Measurements from ENCODE around the gene SPOCK3.

SPOCK3 gene

GRCh38 chr4:167119392-167119791, 114.9 kb downstream of the SPOCK3 start:
- Mint-ChIP-seq H3K27me3 (ENCODE audit: low read depth) (no peaks in the 10 kb centered on the region), H3K36me3 (ENCODE audit: low read depth) (no peaks in the 10 kb centered on the region), H3K4me3 (no peak overlapping the region), H3K4me1 (ENCODE audit: low read depth) (no peaks in the 10 kb centered on the region), H3K9me3 (no peaks in the 10 kb centered on the region), H3K27ac (no peak overlapping the region)

- Mint-ChIP-seq H3K4me1 (ENCODE audit: low read depth) (no peaks in the 10 kb centered on the region), H3K4me3 (no peak overlapping the region), H3K27ac (no peak overlapping the region), H3K36me3 (ENCODE audit: low read depth) (no peaks in the 10 kb centered on the region), H3K27me3 (ENCODE audit: low read depth) (no peaks in the 10 kb centered on the region), H3K9me3 (no peaks in the 10 kb centered on the region)
Measured at GRCh38 chr4:167117273-167117672, 117.0 kb downstream of the SPOCK3 start.

- no peaks in the 10 kb centered on the region for H3K36me3 Mint-ChIP-seq (ENCODE audit: low read depth)
- H3K4me3 Mint-ChIP-seq = no peak overlapping the region
- no peak overlapping the region for H3K27ac Mint-ChIP-seq
- no peaks in the 10 kb centered on the region for H3K4me1 Mint-ChIP-seq (ENCODE audit: low read depth)
- no peaks in the 10 kb centered on the region for H3K27me3 Mint-ChIP-seq (ENCODE audit: low read depth)
- no peaks in the 10 kb centered on the region for H3K9me3 Mint-ChIP-seq
Measured at GRCh38 chr4:167114416-167114971, 119.8 kb downstream of the SPOCK3 start.

DNA sequence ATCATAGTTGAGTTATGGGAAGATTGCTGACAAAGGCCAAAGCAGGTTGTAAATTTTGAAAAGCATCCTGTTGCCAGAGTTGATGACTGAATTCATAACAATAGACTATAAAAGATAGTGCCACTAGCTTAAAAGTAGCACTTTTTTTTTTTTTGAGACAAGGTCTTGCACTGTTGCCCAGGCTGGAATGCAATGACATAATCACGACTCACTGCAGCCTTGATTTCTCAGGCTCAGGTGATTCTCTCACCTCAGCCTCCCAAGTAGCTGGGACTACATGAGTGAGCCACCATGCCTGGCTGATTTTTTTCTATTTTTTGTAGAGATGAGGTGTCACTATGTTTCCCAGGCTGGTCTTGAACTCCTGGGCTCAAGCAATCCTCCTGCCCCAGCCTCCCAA, 122.7 kb downstream of the SPOCK3 start:
- Mint-ChIP-seq H3K4me1 (ENCODE audit: low read depth) (no peaks in the 10 kb centered on the region), H3K27me3 (ENCODE audit: low read depth) (no peaks in the 10 kb centered on the region), H3K9me3 (no peaks in the 10 kb centered on the region), H3K36me3 (ENCODE audit: low read depth) (no peaks in the 10 kb centered on the region), H3K4me3 (no peak overlapping the region), H3K27ac (no peak overlapping the region)

DNA sequence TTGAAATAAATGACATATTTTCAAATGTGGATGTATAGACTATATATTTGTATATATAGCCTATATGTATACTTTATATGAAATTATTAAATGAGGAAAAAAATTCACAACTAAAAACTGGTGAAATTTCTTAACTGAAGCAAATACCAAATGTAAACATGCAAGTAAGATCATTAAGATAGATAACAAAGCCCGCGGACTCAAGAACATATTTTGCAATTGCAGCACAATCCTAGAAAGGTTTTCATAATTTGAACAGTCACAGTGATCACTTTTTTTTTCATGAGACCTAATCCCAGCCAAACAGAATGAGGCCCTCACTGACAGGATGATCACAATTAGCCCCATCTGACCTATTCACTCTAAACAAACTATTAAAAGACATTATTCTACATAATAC, 123.2 kb downstream of the SPOCK3 start:
- no peaks in the 10 kb centered on the region for H3K4me1 Mint-ChIP-seq (ENCODE audit: low read depth)
- H3K4me3 Mint-ChIP-seq = no peak overlapping the region
- no peaks in the 10 kb centered on the region for H3K36me3 Mint-ChIP-seq (ENCODE audit: low read depth)
- no peaks in the 10 kb centered on the region for H3K27me3 Mint-ChIP-seq (ENCODE audit: low read depth)
- no peaks in the 10 kb centered on the region for H3K9me3 Mint-ChIP-seq
- no peak overlapping the region for H3K27ac Mint-ChIP-seq

DNA sequence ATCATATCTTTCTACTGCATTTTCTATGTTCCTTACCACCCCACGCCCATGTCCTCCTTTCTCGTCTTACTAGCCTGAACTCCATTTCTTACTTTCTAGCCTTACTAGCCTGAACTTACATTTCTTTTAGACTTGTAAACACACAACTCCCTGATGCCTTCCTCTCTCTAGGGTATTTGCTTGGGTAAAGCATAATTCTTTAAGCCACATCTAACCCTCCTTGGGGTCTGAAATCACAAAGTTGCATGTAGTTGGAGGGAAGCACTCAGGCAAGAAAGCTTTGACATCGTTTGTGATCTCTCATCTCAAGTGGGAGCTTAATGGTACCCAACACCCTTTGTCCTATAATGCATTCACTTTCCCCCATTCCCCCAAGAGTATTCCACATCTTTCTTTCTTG, 124.4 kb downstream of the SPOCK3 start:
- H3K4me1 Mint-ChIP-seq (ENCODE audit: low read depth) = no peaks in the 10 kb centered on the region
- no peaks in the 10 kb centered on the region for H3K36me3 Mint-ChIP-seq (ENCODE audit: low read depth)
- no peak overlapping the region for H3K27ac Mint-ChIP-seq
- no peaks in the 10 kb centered on the region for H3K27me3 Mint-ChIP-seq (ENCODE audit: low read depth)
- H3K4me3 Mint-ChIP-seq = no peak overlapping the region
- no peaks in the 10 kb centered on the region for H3K9me3 Mint-ChIP-seq

- H3K27me3 Mint-ChIP-seq (ENCODE audit: low read depth) = no peaks in the 10 kb centered on the region
- H3K27ac Mint-ChIP-seq = no peak overlapping the region
- no peak overlapping the region for H3K4me3 Mint-ChIP-seq
- no peaks in the 10 kb centered on the region for H3K4me1 Mint-ChIP-seq (ENCODE audit: low read depth)
- H3K36me3 Mint-ChIP-seq (ENCODE audit: low read depth) = no peaks in the 10 kb centered on the region
- no peaks in the 10 kb centered on the region for H3K9me3 Mint-ChIP-seq
Measured at GRCh38 chr4:167105857-167106256, 128.4 kb downstream of the SPOCK3 start.

DNA sequence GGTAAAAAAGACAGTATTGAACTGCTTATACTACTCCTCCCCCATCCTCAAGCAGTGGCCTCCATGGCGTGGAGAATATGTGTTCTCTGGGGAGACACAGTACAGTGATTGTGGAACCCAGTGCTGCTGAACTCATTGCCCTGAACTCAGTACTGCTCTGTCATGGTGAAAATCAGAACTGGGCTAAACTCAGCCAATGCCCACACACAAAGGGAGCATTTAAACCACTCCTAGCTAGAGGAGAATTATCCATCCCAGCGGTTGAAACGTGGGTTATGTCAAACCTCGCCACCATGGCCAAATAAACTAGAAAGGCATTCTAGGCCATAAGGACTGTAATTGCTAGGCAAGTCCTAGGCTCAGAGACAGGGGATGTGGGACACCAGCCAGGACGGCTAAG, 131.8 kb downstream of the SPOCK3 start:
- Mint-ChIP-seq H3K4me1 (ENCODE audit: low read depth) (no peaks in the 10 kb centered on the region), H3K36me3 (ENCODE audit: low read depth) (no peaks in the 10 kb centered on the region), H3K27me3 (ENCODE audit: low read depth) (no peaks in the 10 kb centered on the region), H3K4me3 (no peak overlapping the region), H3K9me3 (no peaks in the 10 kb centered on the region), H3K27ac (no peak overlapping the region)

GRCh38 chr4:167101035-167101434, 133.3 kb downstream of the SPOCK3 start:
- Mint-ChIP-seq H3K27ac (no peak overlapping the region), H3K27me3 (ENCODE audit: low read depth) (no peaks in the 10 kb centered on the region), H3K4me1 (ENCODE audit: low read depth) (no peaks in the 10 kb centered on the region), H3K36me3 (ENCODE audit: low read depth) (no peaks in the 10 kb centered on the region), H3K4me3 (no peak overlapping the region), H3K9me3 (no peaks in the 10 kb centered on the region)

- no peak overlapping the region for H3K4me3 Mint-ChIP-seq
- H3K27me3 Mint-ChIP-seq (ENCODE audit: low read depth) = no peaks in the 10 kb centered on the region
- H3K9me3 Mint-ChIP-seq = no peaks in the 10 kb centered on the region
- H3K27ac Mint-ChIP-seq = no peak overlapping the region
- H3K4me1 Mint-ChIP-seq (ENCODE audit: low read depth) = no peaks in the 10 kb centered on the region
- H3K36me3 Mint-ChIP-seq (ENCODE audit: low read depth) = no peaks in the 10 kb centered on the region
Measured at GRCh38 chr4:167100120-167100519, 134.2 kb downstream of the SPOCK3 start.

- Mint-ChIP-seq H3K4me3 (no peak overlapping the region), H3K4me1 (ENCODE audit: low read depth) (no peaks in the 10 kb centered on the region), H3K36me3 (ENCODE audit: low read depth) (no peaks in the 10 kb centered on the region), H3K27ac (no peak overlapping the region), H3K27me3 (ENCODE audit: low read depth) (no peaks in the 10 kb centered on the region), H3K9me3 (no peaks in the 10 kb centered on the region)
Measured at GRCh38 chr4:167088115-167088514, 146.2 kb downstream of the SPOCK3 start.

DNA sequence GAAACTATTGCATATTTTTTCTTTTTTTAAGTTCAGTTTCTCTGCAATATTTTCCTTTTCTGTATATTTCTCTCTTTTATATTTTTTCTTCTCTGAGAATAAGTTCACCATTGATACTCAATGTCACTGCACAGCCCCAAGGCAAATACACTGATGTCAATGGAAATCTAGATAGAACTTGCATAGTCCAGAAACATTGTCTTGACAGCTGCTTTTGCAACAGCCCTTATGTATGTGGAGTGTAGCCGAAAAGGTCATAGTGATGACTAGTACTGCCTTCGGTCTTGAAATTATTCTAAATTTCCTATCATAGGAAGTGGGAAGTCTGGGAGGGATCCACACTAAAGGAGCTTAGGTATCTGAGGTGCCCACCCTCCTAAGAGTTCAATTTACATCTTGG, 150.0 kb downstream of the SPOCK3 start:
- Mint-ChIP-seq H3K4me3 (no peak overlapping the region), H3K9me3 (no peaks in the 10 kb centered on the region), H3K4me1 (ENCODE audit: low read depth) (no peaks in the 10 kb centered on the region), H3K36me3 (ENCODE audit: low read depth) (no peaks in the 10 kb centered on the region), H3K27ac (no peak overlapping the region), H3K27me3 (ENCODE audit: low read depth) (no peaks in the 10 kb centered on the region)

- H3K27me3 Mint-ChIP-seq (ENCODE audit: low read depth) = no peaks in the 10 kb centered on the region
- no peaks in the 10 kb centered on the region for H3K9me3 Mint-ChIP-seq
- no peak overlapping the region for H3K27ac Mint-ChIP-seq
- no peaks in the 10 kb centered on the region for H3K36me3 Mint-ChIP-seq (ENCODE audit: low read depth)
- H3K4me3 Mint-ChIP-seq = no peak overlapping the region
- H3K4me1 Mint-ChIP-seq (ENCODE audit: low read depth) = no peaks in the 10 kb centered on the region
Measured at GRCh38 chr4:167079762-167080161, 154.5 kb downstream of the SPOCK3 start.

DNA sequence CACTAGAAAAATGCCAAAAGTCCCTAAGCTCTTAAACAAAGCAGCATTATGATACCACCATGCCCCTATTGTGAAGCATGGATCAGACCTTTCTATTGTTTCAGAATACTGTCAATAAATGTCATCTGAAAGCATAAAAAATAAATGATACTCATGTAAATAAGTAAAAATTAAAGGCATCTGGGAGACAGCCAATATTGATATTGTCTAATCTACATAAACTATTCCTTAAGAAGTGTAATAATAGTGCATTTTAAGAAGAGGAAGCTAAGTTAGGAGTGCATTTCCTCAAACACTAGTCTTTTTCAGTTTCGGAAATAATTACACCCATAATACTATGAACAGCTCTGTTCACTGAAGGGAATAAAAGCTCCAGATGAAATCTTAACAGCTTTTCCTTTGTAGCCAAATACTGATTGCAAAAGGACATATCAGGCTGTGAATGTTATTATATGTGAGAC, 181.6 kb downstream of the SPOCK3 start:
- no peak overlapping the region for H3K27ac Mint-ChIP-seq
- no peak overlapping the region for H3K4me3 Mint-ChIP-seq

DNA sequence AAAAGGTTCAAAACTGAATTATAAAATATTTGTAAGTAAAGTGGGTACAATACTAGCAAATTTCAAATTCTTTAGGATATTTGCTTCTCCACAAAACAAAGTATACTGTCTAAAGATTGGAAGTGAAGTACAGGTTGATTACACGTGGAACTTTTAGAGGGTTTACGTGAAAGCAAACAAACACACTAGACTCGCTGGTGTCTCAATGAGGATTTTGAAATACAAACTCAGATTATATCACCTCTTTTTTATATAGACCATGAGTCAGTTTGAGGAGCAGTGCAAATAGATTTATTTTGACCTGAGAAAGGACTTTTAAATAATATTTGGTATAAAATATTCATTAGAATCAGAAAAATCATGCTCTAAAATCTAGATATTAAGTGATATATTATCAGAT, 185.0 kb downstream of the SPOCK3 start:
- Mint-ChIP-seq H3K4me3 (no peak overlapping the region), H3K27me3 (ENCODE audit: low read depth) (no peaks in the 10 kb centered on the region), H3K36me3 (ENCODE audit: low read depth) (no peaks in the 10 kb centered on the region), H3K9me3 (no peaks in the 10 kb centered on the region), H3K27ac (no peak overlapping the region), H3K4me1 (ENCODE audit: low read depth) (no peaks in the 10 kb centered on the region)

More for the DNA sequence above, 181.6 kb downstream of the SPOCK3 start:
- no peaks in the 10 kb centered on the region for H3K27me3 Mint-ChIP-seq (ENCODE audit: low read depth)
- no peaks in the 10 kb centered on the region for H3K4me1 Mint-ChIP-seq (ENCODE audit: low read depth)
- H3K36me3 Mint-ChIP-seq (ENCODE audit: low read depth) = no peaks in the 10 kb centered on the region
- H3K9me3 Mint-ChIP-seq = no peaks in the 10 kb centered on the region

GRCh38 chr4:167041524-167041923, 192.8 kb downstream of the SPOCK3 start:
- Mint-ChIP-seq H3K4me3 (no peak overlapping the region), H3K9me3 (no peaks in the 10 kb centered on the region), H3K4me1 (ENCODE audit: low read depth) (no peaks in the 10 kb centered on the region), H3K36me3 (ENCODE audit: low read depth) (no peaks in the 10 kb centered on the region), H3K27ac (no peak overlapping the region), H3K27me3 (ENCODE audit: low read depth) (no peaks in the 10 kb centered on the region)

All from T-helper 1 cell treated with Interleukin-12 subunit alpha and Interleukin-12 subunit beta and Interleukin-4 antibody, amounts not matched to agents 30 μg/mL and 1 μg/mL, for 36 hours (primary cell).